Natural killer cell (primary cell): ENCODE measurements around the gene SORL1. TPM values are rescaled to one million over a fixed set of nuclear protein-coding genes. Genes with fewer than 3 reads are reported as not detected.

Experiments used
- ATAC-seq, 3 donors: fragments of 150-1000 bp in 2 of 3; fragments of 200-7000 bp in 1 of 3; cut with Tn5 transposase; 1 replicate in 1 of 3; 2 replicates in 2 of 3; pipeline ENCODE4 v1.10.0; 2021; ENCODE audit warnings: mild to moderate bottlenecking in 2 of 3, moderate library complexity in 2 of 3
- DNase-seq, 2 donors: peaks; one replicate each; pipeline versions ENCODE4 v3.0.0 to v3.0.0-alpha.2; 2013 to 2021; ENCODE audit warnings: mixed read lengths in 1 of 2
- H3K27ac ChIP-seq: one replicate; pipeline ENCODE4 v1.5.1; 2013; ENCODE audit warnings: mild to moderate bottlenecking, low read length
- H3K27me3 ChIP-seq: one replicate; pipeline ENCODE4 v1.6.1; 2013; ENCODE audit warnings: low read length; ENCODE audit not compliant: control insufficient read depth, insufficient read depth
- H3K36me3 ChIP-seq: one replicate; pipeline ENCODE4 v1.6.1; 2013; ENCODE audit warnings: low read length; ENCODE audit not compliant: control insufficient read depth, insufficient read depth
- H3K4me1 ChIP-seq: one replicate; pipeline ENCODE4 v1.6.1; 2013; ENCODE audit warnings: low read length; ENCODE audit not compliant: control insufficient read depth, insufficient read depth
- H3K4me3 ChIP-seq: one replicate; pipeline ENCODE4 v1.5.1; 2013; ENCODE audit warnings: low read length
- H3K9me3 ChIP-seq: one replicate; pipeline ENCODE4 v1.6.1; 2013; ENCODE audit warnings: low read length; ENCODE audit not compliant: control insufficient read depth, insufficient read depth
- H3K27ac Mint-ChIP-seq, 2 donors: one replicate each; pipeline ENCODE4 v1.8.0; 2022; ENCODE audit warnings: mild to moderate bottlenecking in 2 of 2, mixed read lengths in 2 of 2, moderate library complexity in 1 of 2
- H3K27me3 Mint-ChIP-seq, 2 donors: one replicate each; pipeline ENCODE4 v1.8.0; 2022; ENCODE audit warnings: low read depth in 2 of 2, mixed read lengths in 2 of 2
- H3K36me3 Mint-ChIP-seq: one replicate; pipeline ENCODE4 v1.8.0; 2022; ENCODE audit warnings: mixed read lengths
- H3K4me1 Mint-ChIP-seq, 2 donors: one replicate each; pipeline ENCODE4 v1.8.0; 2022; ENCODE audit warnings: mixed read lengths in 2 of 2
- H3K4me3 Mint-ChIP-seq: one replicate; pipeline ENCODE4 v1.8.0; 2022; ENCODE audit warnings: mild to moderate bottlenecking, moderate library complexity, mixed read lengths
- H3K9me3 Mint-ChIP-seq, 2 donors: one replicate each; pipeline ENCODE4 v1.8.0; 2022; ENCODE audit warnings: mixed read lengths in 2 of 2
- WGBS: methylation state at CpG from one replicate; pipeline ENCODE4 v1.1.7; 2013; ENCODE audit warnings: missing lambda C conversion rate; ENCODE audit not compliant: insufficient coverage; 5-methylcytosine and 5-hydroxymethylcytosine counted together
- intact Hi-C: fragments of 100-400 bp; cut with micrococcal nuclease; formaldehyde crosslinking; loops from one replicate; pipeline ENCODE4 v1.14.2; 2022
- total RNA-seq, 4 donors: library from RNA; stranded (reverse); fragments of 120-200 nt in 1 of 4; gene quantifications; one replicate each; pipeline versions ENCODE4 v1.2.3 to v1.2.4, GENCODE V29; 2013 to 2022
- TF ChIP-seq, protein P1 (sequence below): fragments of 200-600 bp; IDR thresholded peaks from one replicate; pipeline ENCODE4 v1.8.0; 2022; ENCODE audit warnings: antibody characterized with exemption

Gene SORL1
- total RNA-seq, 3 donors from 2014 or later (not counting 1 experiment from before 2014, with no cell fraction given): 386 to 519 (median 456) TPM

DNA sequence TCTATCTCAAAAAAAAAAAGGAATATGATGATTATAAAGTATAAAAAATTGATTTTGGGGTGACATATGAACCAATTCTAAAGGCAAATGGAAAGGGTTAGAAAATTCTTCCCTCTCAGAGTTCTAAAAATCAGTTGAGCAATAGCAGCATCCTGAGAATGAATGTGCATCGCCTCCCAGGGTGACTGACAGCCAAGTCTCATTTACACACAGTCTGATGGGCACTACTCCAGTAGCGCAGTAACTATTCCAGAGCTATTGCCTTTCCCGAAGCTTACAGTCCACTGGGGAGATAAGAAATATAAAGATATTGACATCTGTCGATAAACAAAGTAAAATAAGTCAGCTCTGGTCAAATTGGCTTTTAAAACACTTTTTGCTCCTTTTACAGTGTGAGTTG lies 32.3 kb upstream of the SORL1 start:
- no peaks in the 10 kb centered on the region for H3K9me3 Mint-ChIP-seq
- no peak overlapping the region for H3K4me3 ChIP-seq
- no peaks in the 10 kb centered on the region for H3K36me3 ChIP-seq
- no peak overlapping the region for H3K27ac ChIP-seq
- no peaks in the 10 kb centered on the region for H3K27me3 Mint-ChIP-seq
- peaks cover 35% of the 10 kb centered on the region for H3K4me1 ChIP-seq
- H3K27ac Mint-ChIP-seq: no peak overlapping the region
- H3K4me1 Mint-ChIP-seq: peaks cover 35 to 42% of the 10 kb centered on the region in 2 donors
- DNase-seq (no peak), ATAC-seq (no peak)
- no peaks in the 10 kb centered on the region for H3K36me3 Mint-ChIP-seq
- intact Hi-C loops: loop anchor here (2.0 to 5.0 kb wide), 2 partner anchors 31 to 53 kb away; no protein-coding TSS in a partner anchor
- no peak overlapping the region for H3K4me3 Mint-ChIP-seq
- TF ChIP-seq, protein P1, sequence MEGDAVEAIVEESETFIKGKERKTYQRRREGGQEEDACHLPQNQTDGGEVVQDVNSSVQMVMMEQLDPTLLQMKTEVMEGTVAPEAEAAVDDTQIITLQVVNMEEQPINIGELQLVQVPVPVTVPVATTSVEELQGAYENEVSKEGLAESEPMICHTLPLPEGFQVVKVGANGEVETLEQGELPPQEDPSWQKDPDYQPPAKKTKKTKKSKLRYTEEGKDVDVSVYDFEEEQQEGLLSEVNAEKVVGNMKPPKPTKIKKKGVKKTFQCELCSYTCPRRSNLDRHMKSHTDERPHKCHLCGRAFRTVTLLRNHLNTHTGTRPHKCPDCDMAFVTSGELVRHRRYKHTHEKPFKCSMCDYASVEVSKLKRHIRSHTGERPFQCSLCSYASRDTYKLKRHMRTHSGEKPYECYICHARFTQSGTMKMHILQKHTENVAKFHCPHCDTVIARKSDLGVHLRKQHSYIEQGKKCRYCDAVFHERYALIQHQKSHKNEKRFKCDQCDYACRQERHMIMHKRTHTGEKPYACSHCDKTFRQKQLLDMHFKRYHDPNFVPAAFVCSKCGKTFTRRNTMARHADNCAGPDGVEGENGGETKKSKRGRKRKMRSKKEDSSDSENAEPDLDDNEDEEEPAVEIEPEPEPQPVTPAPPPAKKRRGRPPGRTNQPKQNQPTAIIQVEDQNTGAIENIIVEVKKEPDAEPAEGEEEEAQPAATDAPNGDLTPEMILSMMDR: no peak
- H3K9me3 ChIP-seq: no peaks in the 10 kb centered on the region
- no peaks in the 10 kb centered on the region for H3K27me3 ChIP-seq
- 100% methylated on average over 4 of the region's 4 CpGs for WGBS

DNA sequence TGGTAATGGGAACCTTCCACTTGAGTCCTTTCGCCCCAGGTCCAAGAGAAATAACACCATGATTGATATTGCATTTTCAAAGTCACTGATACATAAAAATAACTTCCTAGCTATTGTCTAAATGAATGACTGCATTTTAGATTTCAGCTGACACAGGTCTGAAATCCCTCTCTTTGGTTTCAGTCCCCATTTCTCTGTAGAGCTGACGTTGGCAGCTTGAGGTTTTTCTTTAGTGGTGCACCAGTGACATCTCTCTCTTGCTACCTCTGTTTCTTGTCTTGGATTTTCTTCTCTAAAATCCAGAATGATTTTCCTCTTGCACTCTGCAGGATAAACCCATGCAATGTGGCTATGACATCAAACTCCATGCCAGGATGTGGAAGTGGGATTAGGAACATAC lies 31.7 kb upstream of the SORL1 start:
- no peaks in the 10 kb centered on the region for H3K9me3 ChIP-seq
- no peak overlapping the region for H3K4me3 ChIP-seq
- Mint-ChIP-seq H3K27ac (no peak overlapping the region), H3K4me1 (peaks cover 35 to 37% of the 10 kb centered on the region in 2 donors), H3K36me3 (no peaks in the 10 kb centered on the region), H3K27me3 (peaks cover 0 to 3% of the 10 kb centered on the region in 2 donors), H3K4me3 (no peak overlapping the region), H3K9me3 (no peaks in the 10 kb centered on the region)
- H3K27me3 ChIP-seq: no peaks in the 10 kb centered on the region
- H3K36me3 ChIP-seq: no peaks in the 10 kb centered on the region
- ATAC-seq: no peak
- DNase-seq: no peak
- TF ChIP-seq, protein P1: no peak
- intact Hi-C loops: no loop called here
- 86% methylated on average over 2 of the region's 2 CpGs for WGBS
- peaks cover 35% of the 10 kb centered on the region for H3K4me1 ChIP-seq
- H3K27ac ChIP-seq: no peak overlapping the region

DNA sequence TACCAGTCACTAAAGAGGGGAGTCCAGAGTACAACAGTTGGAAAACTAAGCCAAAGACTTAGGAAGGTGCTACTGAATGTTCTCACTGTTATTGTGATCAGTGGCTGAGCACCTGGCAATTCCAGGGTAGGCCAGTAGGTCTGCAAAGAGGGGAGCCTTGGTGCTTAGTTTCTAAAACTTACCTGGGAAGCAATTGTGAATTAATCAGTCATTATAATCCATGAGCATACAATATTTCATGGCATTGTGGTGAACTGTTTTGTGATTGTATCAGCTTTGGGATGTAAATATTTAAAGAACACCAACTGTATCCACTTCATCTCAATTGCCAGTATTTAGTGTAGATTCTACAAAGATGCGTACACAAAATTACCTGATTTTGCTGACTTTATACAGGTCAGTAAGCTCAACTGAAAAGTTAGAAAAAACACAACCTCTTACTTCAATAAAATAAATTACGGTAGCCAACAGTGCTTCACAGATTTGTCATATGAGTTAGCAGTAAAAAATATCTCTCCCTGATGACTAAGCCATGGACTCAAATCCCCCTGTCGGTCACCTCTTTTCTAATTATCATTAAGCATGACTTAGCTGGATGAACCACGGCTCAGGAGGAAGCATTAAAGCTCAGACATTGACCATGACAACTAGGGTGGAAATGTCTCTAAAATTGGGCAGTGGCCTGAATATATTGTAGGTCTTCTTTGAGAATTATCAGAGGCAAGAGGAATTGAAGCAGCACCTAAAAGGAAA lies 30.8 kb upstream of the SORL1 start:
- Histone ChIP-seq H3K4me1 (peaks cover 35% of the 10 kb centered on the region), H3K27ac (no peak overlapping the region)

More for the DNA sequence above, 30.8 kb upstream of the SORL1 start:
- H3K4me3 ChIP-seq: no peak overlapping the region
- Mint-ChIP-seq H3K27me3 (peaks cover 0 to 3% of the 10 kb centered on the region in 2 donors), H3K27ac (no peak overlapping the region), H3K36me3 (no peaks in the 10 kb centered on the region), H3K4me1 (peaks cover 29 to 30% of the 10 kb centered on the region in 2 donors), H3K4me3 (no peak overlapping the region), H3K9me3 (no peaks in the 10 kb centered on the region)
- H3K9me3 ChIP-seq: no peaks in the 10 kb centered on the region
- DNase-seq (no peak), ATAC-seq (no peak)
- no peaks in the 10 kb centered on the region for H3K27me3 ChIP-seq
- WGBS: 72% methylated on average over 4 of the region's 4 CpGs
- TF ChIP-seq, protein P1: no peak
- intact Hi-C loops: no loop called here
- no peaks in the 10 kb centered on the region for H3K36me3 ChIP-seq
